H9 (cell line): ENCODE data around the gene ATP5IF1. TPM values are rescaled to one million over a fixed set of nuclear protein-coding genes. Genes with fewer than 3 reads are reported as not detected.

Experiments
- DNase-seq: peaks from one replicate; pipeline ENCODE4 v3.0.0-alpha.2; 2017
- H2AFZ ChIP-seq: one replicate; pipeline ENCODE4 v1.6.1; 2013; ENCODE audit warnings: mild to moderate bottlenecking, low read length, control low read depth, moderate library complexity
- H2AK5ac ChIP-seq: 2 replicates; pipeline ENCODE4 v1.6.1; 2013; ENCODE audit warnings: low read length, control low read depth, mixed read lengths; ENCODE audit not compliant: insufficient read length
- H2BK120ac ChIP-seq: one replicate; pipeline ENCODE4 v1.6.1; 2013; ENCODE audit warnings: low read depth, mild to moderate bottlenecking, low read length, control low read depth, inconsistent platforms; ENCODE audit not compliant: poor library complexity, severe bottlenecking
- H2BK12ac ChIP-seq: 2 replicates; pipeline ENCODE4 v1.6.1; 2013; ENCODE audit warnings: low read length, control low read depth, mixed read lengths, low read depth; ENCODE audit not compliant: insufficient read length
- H2BK15ac ChIP-seq: 2 replicates; pipeline ENCODE4 v1.6.1; 2013; ENCODE audit warnings: low read depth, low read length, control low read depth
- H2BK20ac ChIP-seq: one replicate; pipeline ENCODE4 v1.6.1; 2013; ENCODE audit warnings: low read depth, mild to moderate bottlenecking, low read length, control low read depth, inconsistent platforms; ENCODE audit not compliant: poor library complexity, severe bottlenecking
- H2BK5ac ChIP-seq: 2 replicates; pipeline ENCODE4 v1.6.1; 2013; ENCODE audit warnings: low read length, control low read depth, mixed read lengths; ENCODE audit not compliant: insufficient read length
- H3K14ac ChIP-seq: 2 replicates; pipeline ENCODE4 v1.6.1; 2013; ENCODE audit warnings: low read length, control low read depth; ENCODE audit not compliant: insufficient read depth
- H3K18ac ChIP-seq: 2 replicates; pipeline ENCODE4 v1.6.1; 2013; ENCODE audit warnings: low read depth, mild to moderate bottlenecking, mixed read lengths, low read length, control low read depth; ENCODE audit not compliant: insufficient read length
- H3K23ac ChIP-seq: 2 replicates; pipeline ENCODE4 v1.6.1; 2013; ENCODE audit warnings: low read length, control low read depth, mixed read lengths, low read depth; ENCODE audit not compliant: insufficient read length
- H3K23me2 ChIP-seq: 2 replicates; pipeline ENCODE4 v1.6.1; 2013; ENCODE audit warnings: low read depth, mild to moderate bottlenecking, mixed read lengths, low read length, control low read depth; ENCODE audit not compliant: insufficient read length, poor library complexity, severe bottlenecking
- H3K27ac ChIP-seq: 2 replicates; pipeline ENCODE4 v1.5.1; 2013; ENCODE audit warnings: low read length, control low read depth, mixed read lengths, low read depth; ENCODE audit not compliant: insufficient read length
- H3K27me3 ChIP-seq: 2 replicates; pipeline ENCODE4 v1.6.1; 2013; ENCODE audit warnings: low read length, control low read depth, inconsistent platforms; ENCODE audit not compliant: insufficient read depth
- H3K4ac ChIP-seq: 2 replicates; pipeline ENCODE4 v1.6.1; 2013; ENCODE audit warnings: low read depth, mild to moderate bottlenecking, control low read depth, inconsistent platforms, low read length, moderate library complexity
- H3K4me1 ChIP-seq: 2 replicates; pipeline ENCODE4 v1.6.1; 2013; ENCODE audit warnings: low read length, control low read depth, inconsistent platforms; ENCODE audit not compliant: insufficient read depth
- H3K4me2 ChIP-seq: 2 replicates; pipeline ENCODE4 v1.6.1; 2013; ENCODE audit warnings: low read length, control low read depth, mixed read lengths; ENCODE audit not compliant: insufficient read length, insufficient read depth
- H3K56ac ChIP-seq: 2 replicates; pipeline ENCODE4 v1.6.1; 2013; ENCODE audit warnings: low read depth, mild to moderate bottlenecking, mixed read lengths, low read length, control low read depth; ENCODE audit not compliant: insufficient read length
- H3K79me1 ChIP-seq: 2 replicates; pipeline ENCODE4 v1.6.1; 2013; ENCODE audit warnings: low read depth, mild to moderate bottlenecking, moderate library complexity, low read length, control low read depth, inconsistent platforms; ENCODE audit not compliant: insufficient read depth, poor library complexity, severe bottlenecking
- H3K79me2 ChIP-seq: 2 replicates; pipeline ENCODE4 v1.6.1; 2013; ENCODE audit warnings: low read length, control low read depth, inconsistent platforms; ENCODE audit not compliant: insufficient read depth
- H3K9ac ChIP-seq: 2 replicates; pipeline ENCODE4 v1.6.1; 2013; ENCODE audit warnings: low read length, control low read depth, mixed read lengths; ENCODE audit not compliant: insufficient read length; ENCODE audit errors: extremely low read depth
- H3K9me3 ChIP-seq: one replicate; pipeline ENCODE4 v1.6.1; 2013; ENCODE audit warnings: low read depth, low read length, inconsistent platforms; ENCODE audit not compliant: control insufficient read depth
- H3T11ph ChIP-seq: one replicate; pipeline ENCODE4 v1.6.1; 2013; ENCODE audit warnings: mild to moderate bottlenecking, low read length, control low read depth, inconsistent platforms
- H4K20me1 ChIP-seq: one replicate; pipeline ENCODE4 v1.6.1; 2013; ENCODE audit not compliant: control insufficient read depth, insufficient read length, insufficient read depth
- H4K5ac ChIP-seq: 2 replicates; pipeline ENCODE4 v1.6.1; 2013; ENCODE audit warnings: low read depth, mild to moderate bottlenecking, mixed read lengths, low read length, control low read depth; ENCODE audit not compliant: insufficient read length
- H4K8ac ChIP-seq: replicated peaks from 2 replicates; pipeline ENCODE4 v1.6.1; 2013; ENCODE audit warnings: low read length, control low read depth, mixed read lengths, low read depth; ENCODE audit not compliant: insufficient read length
- H4K91ac ChIP-seq: 2 replicates; pipeline ENCODE4 v1.6.1; 2013; ENCODE audit warnings: low read depth, mild to moderate bottlenecking, moderate library complexity, mixed read lengths, low read length, control low read depth; ENCODE audit not compliant: insufficient read length
- H3K27ac Mint-ChIP-seq, 3 experiments: 2 replicates in 2 of 3; 3 replicates in 1 of 3; pipeline ENCODE4 v1.8.0; 2020 to 2021; ENCODE audit warnings: mixed read lengths in 3 of 3, mild to moderate bottlenecking in 1 of 3, moderate library complexity in 1 of 3
- H3K27me3 Mint-ChIP-seq: 2 replicates; pipeline ENCODE4 v1.8.0; 2021; ENCODE audit warnings: low read depth, mild to moderate bottlenecking, moderate library complexity, mixed read lengths
- H3K36me3 Mint-ChIP-seq, 3 experiments: 2 replicates in 2 of 3; 3 replicates in 1 of 3; pipeline ENCODE4 v1.8.0; 2020 to 2021; ENCODE audit warnings: low read depth in 3 of 3, mixed read lengths in 3 of 3; ENCODE audit not compliant: insufficient read depth in 1 of 3
- H3K4me1 Mint-ChIP-seq, 2 experiments: 2 replicates each; pipeline ENCODE4 v1.8.0; 2020; ENCODE audit warnings: mixed read lengths in 2 of 2
- H3K4me3 Mint-ChIP-seq, 2 experiments: 2 replicates in 1 of 2; 3 replicates in 1 of 2; pipeline ENCODE4 v1.8.0; 2020 to 2021; ENCODE audit warnings: mild to moderate bottlenecking in 2 of 2, mixed read lengths in 2 of 2, moderate library complexity in 1 of 2
- H3K9me3 Mint-ChIP-seq, 2 experiments: 2 replicates in 1 of 2; 3 replicates in 1 of 2; pipeline ENCODE4 v1.8.0; 2020; ENCODE audit warnings: mild to moderate bottlenecking in 2 of 2, mixed read lengths in 2 of 2, moderate library complexity in 1 of 2
- total RNA-seq: library from RNA; stranded (reverse); gene quantifications from 2 replicates; pipeline ENCODE4 v1.2.1, GENCODE V29; 2021
- TF ChIP-seq, protein P1 (sequence below): fragments of 200-600 bp; sonication (generic); conservative IDR thresholded peaks from 3 replicates; pipeline ENCODE4 v1.8.0; 2021; ENCODE audit warnings: antibody characterized with exemption, mild to moderate bottlenecking

Gene ATP5IF1
- total RNA-seq, 1 experiment from 2014 or later = 257 TPM

DNA sequence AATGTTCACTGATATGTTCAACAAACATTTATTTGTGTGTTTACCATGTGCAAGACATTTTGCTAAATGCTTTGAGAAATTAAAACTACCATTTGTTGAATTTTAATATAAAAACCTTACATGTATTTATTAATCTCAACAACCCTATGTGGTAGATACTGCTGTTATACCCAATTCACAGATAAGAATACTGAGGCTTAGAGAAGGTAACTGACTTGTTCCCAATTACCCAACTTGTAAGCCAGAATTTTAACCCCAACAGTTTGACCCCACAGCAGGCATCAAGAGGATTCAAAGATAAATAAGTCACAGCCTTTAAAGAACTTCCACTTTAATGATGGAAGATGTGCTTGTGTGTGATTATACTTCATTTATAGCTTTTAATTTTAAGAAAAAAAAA lies 6.8 kb upstream of the ATP5IF1 start:
- no peak overlapping the region for H2BK20ac ChIP-seq
- peaks cover 0 to 3% of the 10 kb centered on the region in 2 experiments; a peak in 1 of 5 replicates for H3K9me3 Mint-ChIP-seq
- H4K5ac ChIP-seq = no peak overlapping the region

More for the DNA sequence above, 6.8 kb upstream of the ATP5IF1 start:
- no peak overlapping the region for H3K9ac ChIP-seq
- H3K79me1 ChIP-seq = peaks cover 3% of the 10 kb centered on the region
- TF ChIP-seq, protein P1, sequence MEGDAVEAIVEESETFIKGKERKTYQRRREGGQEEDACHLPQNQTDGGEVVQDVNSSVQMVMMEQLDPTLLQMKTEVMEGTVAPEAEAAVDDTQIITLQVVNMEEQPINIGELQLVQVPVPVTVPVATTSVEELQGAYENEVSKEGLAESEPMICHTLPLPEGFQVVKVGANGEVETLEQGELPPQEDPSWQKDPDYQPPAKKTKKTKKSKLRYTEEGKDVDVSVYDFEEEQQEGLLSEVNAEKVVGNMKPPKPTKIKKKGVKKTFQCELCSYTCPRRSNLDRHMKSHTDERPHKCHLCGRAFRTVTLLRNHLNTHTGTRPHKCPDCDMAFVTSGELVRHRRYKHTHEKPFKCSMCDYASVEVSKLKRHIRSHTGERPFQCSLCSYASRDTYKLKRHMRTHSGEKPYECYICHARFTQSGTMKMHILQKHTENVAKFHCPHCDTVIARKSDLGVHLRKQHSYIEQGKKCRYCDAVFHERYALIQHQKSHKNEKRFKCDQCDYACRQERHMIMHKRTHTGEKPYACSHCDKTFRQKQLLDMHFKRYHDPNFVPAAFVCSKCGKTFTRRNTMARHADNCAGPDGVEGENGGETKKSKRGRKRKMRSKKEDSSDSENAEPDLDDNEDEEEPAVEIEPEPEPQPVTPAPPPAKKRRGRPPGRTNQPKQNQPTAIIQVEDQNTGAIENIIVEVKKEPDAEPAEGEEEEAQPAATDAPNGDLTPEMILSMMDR = no peak
- no peak overlapping the region for H3K4me2 ChIP-seq
- H3K27ac Mint-ChIP-seq = no peak overlapping the region
- no peak overlapping the region for H4K8ac ChIP-seq
- H3K27me3 Mint-ChIP-seq = no peaks in the 10 kb centered on the region
- no peak overlapping the region for H3T11ph ChIP-seq
- H2AK5ac ChIP-seq = no peak overlapping the region
- no peak overlapping the region for H2BK12ac ChIP-seq
- H2AFZ ChIP-seq = no peak overlapping the region
- no peak overlapping the region for H2BK120ac ChIP-seq
- no peaks in the 10 kb centered on the region for H4K20me1 ChIP-seq
- no peaks in the 10 kb centered on the region for H3K4me1 ChIP-seq
- no peak overlapping the region for H3K14ac ChIP-seq
- no peak overlapping the region for H3K27ac ChIP-seq
- no peak overlapping the region for H3K18ac ChIP-seq
- no peak overlapping the region for H3K56ac ChIP-seq
- no peak overlapping the region for H3K4ac ChIP-seq
- H3K4me3 Mint-ChIP-seq = no peak overlapping the region
- H2BK5ac ChIP-seq = no peak overlapping the region
- H3K23ac ChIP-seq = no peak overlapping the region
- peaks cover 4% of the 10 kb centered on the region for H3K23me2 ChIP-seq
- no peaks in the 10 kb centered on the region for H3K27me3 ChIP-seq
- H3K4me1 Mint-ChIP-seq = peaks cover 4 to 9% of the 10 kb centered on the region in 2 experiments; a peak in 3 of 4 replicates
- H3K79me2 ChIP-seq = peaks cover 10% of the 10 kb centered on the region; the same call in 1 of the 2 replicates
- no peak for DNase-seq
- no peaks in the 10 kb centered on the region for H3K9me3 ChIP-seq
- H4K91ac ChIP-seq = no peak overlapping the region
- no peak overlapping the region for H2BK15ac ChIP-seq
- H3K36me3 Mint-ChIP-seq = peaks cover 29 to 53% (median 46%) of the 10 kb centered on the region in 3 experiments
